HepG2 (cell line): ENCODE data around the gene SH3PXD2A.

ENCODE experiments used
- CTCF ChIP-seq: sonication (generic); formaldehyde crosslinking; IDR thresholded peaks from 2 replicates; pipeline ENCODE4 v1.5.0; 2020; ENCODE audit warnings: mild to moderate bottlenecking, missing genetic modification reagents, moderate library complexity
- FOXO1 ChIP-seq: sonication (generic); formaldehyde crosslinking; IDR thresholded peaks from 2 replicates; pipeline ENCODE4 v1.4.0; 2020; ENCODE audit warnings: missing genetic modification reagents
- PHF21A ChIP-seq: sonication (generic); formaldehyde crosslinking; IDR thresholded peaks from 2 replicates; pipeline ENCODE4 v1.5.0; 2020; ENCODE audit warnings: mild to moderate bottlenecking, missing genetic modification reagents
- SIN3A ChIP-seq: IDR thresholded peaks from 2 replicates; pipeline ENCODE4 v1.6.1; 2011; ENCODE audit warnings: low read depth, mild to moderate bottlenecking, control low read depth, low read length, borderline replicate concordance
- ZNF24 ChIP-seq: fragments of 450-650 bp; IDR thresholded peaks from 2 replicates; pipeline ENCODE4 v1.6.1; 2017; ENCODE audit warnings: antibody characterized with exemption, mild to moderate bottlenecking

GRCh38 chr10:103562383-103562782 lies 293.0 kb downstream of the SH3PXD2A start:
- no peak for TF ChIP-seq FOXO1 (CRISPR knock-in tag)
- TF ChIP-seq SIN3A: no peak
- TF ChIP-seq PHF21A (CRISPR knock-in tag): no peak
- no peak for TF ChIP-seq ZNF24
- no peak for TF ChIP-seq CTCF (CRISPR knock-in tag)
